GM18498 (cell line): ENCODE data around the gene RPP40.
"Not testable (repeated sequence)": the region's sequence is repeated elsewhere in the genome, so short reads cannot be mapped to it uniquely, and the experiment has no call there.

ENCODE experiments used
- ATAC-seq: cut with Tn5 transposase; IDR thresholded peaks from one replicate; pipeline ENCODE4 v1.9.1; 2021; ENCODE audit warnings: mild to moderate bottlenecking, moderate library complexity; ENCODE audit not compliant: unreplicated experiment

Gene RPP40

GRCh38 chr6:5003604-5004372, at the start of gene RPP40:
RPP40 (minus strand) TSS chr6:5004037; CDS start chr6:5004002, 35 bp downstream.
- ATAC-seq = peak; percentile 95

- no peak for ATAC-seq
Measured at GRCh38 chr6:5053038-5053437, 49.2 kb upstream of the RPP40 start.

GRCh38 chr6:5051394-5051793, 47.6 kb upstream of the RPP40 start:
- no peak for ATAC-seq

- no peak for ATAC-seq
Measured at GRCh38 chr6:5050009-5050408, 46.2 kb upstream of the RPP40 start.

- no peak for ATAC-seq
Measured at GRCh38 chr6:5046430-5046829, 42.6 kb upstream of the RPP40 start.

GRCh38 chr6:5045416-5045815, 41.6 kb upstream of the RPP40 start:
- no peak for ATAC-seq

- ATAC-seq = no peak
Measured at GRCh38 chr6:5044866-5045265, 41.0 kb upstream of the RPP40 start.

- ATAC-seq = no peak
Measured at GRCh38 chr6:5042436-5042835, 38.6 kb upstream of the RPP40 start.

- no peak for ATAC-seq
Measured at GRCh38 chr6:5041955-5042354, 38.1 kb upstream of the RPP40 start.

- no peak for ATAC-seq
Measured at GRCh38 chr6:5036269-5036668, 32.4 kb upstream of the RPP40 start.

- no peak for ATAC-seq
Measured at GRCh38 chr6:5034736-5035135, 30.9 kb upstream of the RPP40 start.

- ATAC-seq = no peak
Measured at GRCh38 chr6:5034328-5034727, 30.5 kb upstream of the RPP40 start.

- not testable (repeated sequence) for ATAC-seq
Measured at GRCh38 chr6:5033214-5033904, 29.5 kb upstream of the RPP40 start.

GRCh38 chr6:5032706-5033105, 28.9 kb upstream of the RPP40 start:
- ATAC-seq = not testable (repeated sequence)

- no peak for ATAC-seq
Measured at GRCh38 chr6:5031150-5031549, 27.3 kb upstream of the RPP40 start.

GRCh38 chr6:5030596-5031136, 26.8 kb upstream of the RPP40 start:
- peak; percentile 75 for ATAC-seq

- ATAC-seq = no peak
Measured at GRCh38 chr6:5029609-5030008, 25.8 kb upstream of the RPP40 start.

GRCh38 chr6:5028921-5029320, 25.1 kb upstream of the RPP40 start:
- ATAC-seq = no peak

- ATAC-seq = no peak
Measured at GRCh38 chr6:5028301-5028700, 24.5 kb upstream of the RPP40 start.

- ATAC-seq = no peak
Measured at GRCh38 chr6:5025911-5026819, 22.3 kb upstream of the RPP40 start.

- ATAC-seq = no peak
Measured at GRCh38 chr6:5023923-5024322, 20.1 kb upstream of the RPP40 start.
